GM18867 (cell line): ENCODE data around the gene SP6.

Source experiments
- ATAC-seq: cut with Tn5 transposase; IDR thresholded peaks from one replicate; pipeline ENCODE4 v1.9.1; 2021; ENCODE audit warnings: mild to moderate bottlenecking, moderate library complexity; ENCODE audit not compliant: unreplicated experiment

Gene SP6

GRCh38 chr17:47857551-47858455 is 6.8 kb upstream of the SP6 start:
- no peak for ATAC-seq

- ATAC-seq = no peak
Measured at GRCh38 chr17:47856830-47857229, 5.9 kb upstream of the SP6 start.

- no peak for ATAC-seq
Measured at GRCh38 chr17:47855737-47856136, 4.8 kb upstream of the SP6 start.

GRCh38 chr17:47853616-47854015 is 2.7 kb upstream of the SP6 start:
- no peak for ATAC-seq

GRCh38 chr17:47852113-47852949 is 1.4 kb upstream of the SP6 start:
- no peak for ATAC-seq

GRCh38 chr17:47851764-47852112 is 775 bp upstream of the SP6 start:
- no peak for ATAC-seq

- no peak for ATAC-seq
Measured at GRCh38 chr17:47850373-47850691, 631 bp downstream of the SP6 start.

GRCh38 chr17:47848198-47848513 is 2.8 kb downstream of the SP6 start:
- no peak for ATAC-seq

- no peak for ATAC-seq
Measured at GRCh38 chr17:47847341-47848197, 3.4 kb downstream of the SP6 start.

- no peak for ATAC-seq
Measured at GRCh38 chr17:47846716-47847340, 4.1 kb downstream of the SP6 start.

GRCh38 chr17:47845716-47846075 is 5.3 kb downstream of the SP6 start:
- ATAC-seq = no peak

GRCh38 chr17:47844814-47845715 is 5.9 kb downstream of the SP6 start:
- no peak for ATAC-seq

- ATAC-seq = no peak
Measured at GRCh38 chr17:47844227-47844626, 6.7 kb downstream of the SP6 start.

- ATAC-seq = no peak
Measured at GRCh38 chr17:47843391-47843730, 7.6 kb downstream of the SP6 start.

GRCh38 chr17:47841488-47842291 is 9.3 kb downstream of the SP6 start:
- ATAC-seq = no peak

- ATAC-seq = peak; percentile 77
Measured at GRCh38 chr17:47840742-47841487, 10.0 kb downstream of the SP6 start, which contains the start of gene SCRN2. Gene SCRN2 (minus strand): TSS chr17:47841273. CDS start chr17:47840843, 430 bp downstream.

- no peak for ATAC-seq
Measured at GRCh38 chr17:47840001-47840741, 10.8 kb downstream of the SP6 start.

GRCh38 chr17:47839071-47839470 is 11.9 kb downstream of the SP6 start:
- no peak for ATAC-seq
